GM12891 (cell line): ENCODE data around the gene CASP14.

Source experiments
- PAX5 ChIP-seq: IDR thresholded peaks from 2 replicates; pipeline ENCODE4 v1.6.1; 2011; ENCODE audit warnings: low read length, moderate library complexity, mild to moderate bottlenecking; ENCODE audit not compliant: insufficient read depth, severe bottlenecking
- POLR2A ChIP-seq: IDR thresholded peaks from 2 replicates; pipeline ENCODE4 v1.6.1; 2011; ENCODE audit warnings: low read depth, low read length, control low read depth
- POLR2AphosphoS5 ChIP-seq: IDR thresholded peaks from 2 replicates; pipeline ENCODE4 v1.6.1; 2011; ENCODE audit warnings: low read depth, low read length, control low read depth
- SPI1 ChIP-seq: IDR thresholded peaks from 2 replicates; pipeline ENCODE4 v1.6.1; 2011; ENCODE audit warnings: low read depth, low read length, control low read depth
- TAF1 ChIP-seq: IDR thresholded peaks from 2 replicates; pipeline ENCODE4 v1.6.1; 2011; ENCODE audit warnings: low read depth, low read length, control low read depth

GRCh38 chr19:15048885-15049541 lies at the start of gene CASP14:
- no peak for TF ChIP-seq PAX5
- no peak for TF ChIP-seq POLR2A
- TF ChIP-seq POLR2AphosphoS5: no peak
- TF ChIP-seq SPI1: no peak
- no peak for TF ChIP-seq TAF1
